ENCODE data around the gene SYT5. TPM values are rescaled to one million over a fixed set of nuclear protein-coding genes. Genes with fewer than 3 reads are reported as not detected.

Gene SYT5
- total and polyA plus RNA-seq, 9 of the 15 experiments (the other 6 are each of a cell fraction or from before 2014, with no cell fraction given): 1.3 to 20.9 (median 8.8) TPM

GRCh38 chr19:55160128-55160985, 19.7 kb downstream of the SYT5 start (continued):
- TF ChIP-seq MBD2 (IDR thresholded peaks at IDR 0.05; ENCODE audit: borderline replicate concordance, low read depth) (no peak; the same call in 1 of the 2 replicates), PTRF (tag; IDR thresholded peaks at IDR 0.05) (no peak), POU5F1 (IDR thresholded peaks at IDR 0.05; ENCODE audit: borderline replicate concordance, low read depth, low read length, partially characterized antibody) (no peak), TAL1 (IDR thresholded peaks at IDR 0.05) (no peak), HEY1 (CRISPR knock-in tag; IDR thresholded peaks at IDR 0.05; ENCODE audit: borderline replicate concordance) (no peak), FOXM1 (IDR thresholded peaks at IDR 0.05; ENCODE audit: low read depth) (no peak), FOXM1 (CRISPR knock-in tag; IDR thresholded peaks at IDR 0.05; ENCODE audit: low read depth) (no peak), RNF2 (IDR thresholded peaks at IDR 0.05) (no peak), ZNF740 (CRISPR knock-in tag; IDR thresholded peaks at IDR 0.05) (peak; percentile 93), ZNF740 (tag; IDR thresholded peaks at IDR 0.05) (peak in 1 of 2 experiments; percentile 72; a peak in 1 of 4 replicates), ZNF143 (CRISPR knock-in tag; IDR thresholded peaks at IDR 0.05) (no peak), HOXB6 (CRISPR knock-in tag; IDR thresholded peaks at IDR 0.05; ENCODE audit: borderline replicate concordance) (no peak), ZEB2 (IDR thresholded peaks at IDR 0.05) (peak; percentile 98), EGR1 (conservative IDR thresholded peaks at IDR 0.05) (no peak), TBP (optimal IDR thresholded peaks at IDR 0.05; ENCODE audit: low read depth, low read length) (peak; percentile 30), TEAD2 (tag; IDR thresholded peaks at IDR 0.05) (no peak), HNRNPH1 (optimal IDR thresholded peaks at IDR 0.05; ENCODE audit: low read depth, low read length) (no peak), TAF1 (IDR thresholded peaks at IDR 0.05; ENCODE audit: control insufficient read depth, extremely low read depth, insufficient read depth, low read length, severe bottlenecking) (peak; percentile 52), RHOXF2B (CRISPR knock-in tag; conservative IDR thresholded peaks at IDR 0.05) (0 out of 2 replicates have a peak, but pooled peaks have one; percentile 19), MAX (CRISPR knock-in tag; IDR thresholded peaks at IDR 0.05) (peak; percentile 93), THRAP3 (IDR thresholded peaks at IDR 0.05; ENCODE audit: borderline replicate concordance) (no peak)
- TF ChIP-seq, protein P1, sequence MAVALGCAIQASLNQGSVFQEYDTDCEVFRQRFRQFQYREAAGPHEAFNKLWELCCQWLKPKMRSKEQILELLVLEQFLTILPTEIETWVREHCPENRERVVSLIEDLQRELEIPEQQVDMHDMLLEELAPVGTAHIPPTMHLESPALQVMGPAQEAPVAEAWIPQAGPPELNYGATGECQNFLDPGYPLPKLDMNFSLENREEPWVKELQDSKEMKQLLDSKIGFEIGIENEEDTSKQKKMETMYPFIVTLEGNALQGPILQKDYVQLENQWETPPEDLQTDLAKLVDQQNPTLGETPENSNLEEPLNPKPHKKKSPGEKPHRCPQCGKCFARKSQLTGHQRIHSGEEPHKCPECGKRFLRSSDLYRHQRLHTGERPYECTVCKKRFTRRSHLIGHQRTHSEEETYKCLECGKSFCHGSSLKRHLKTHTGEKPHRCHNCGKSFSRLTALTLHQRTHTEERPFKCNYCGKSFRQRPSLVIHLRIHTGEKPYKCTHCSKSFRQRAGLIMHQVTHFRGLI (CRISPR knock-in tag; IDR thresholded peaks at IDR 0.05): no peak
